SK-N-SH treated with all-trans-retinoic acid at 6 μM for 48 hours (cell line): ENCODE results near the gene PSPN.

Experiments used
- ARNTL ChIP-seq: fragments of 450-650 bp; formaldehyde crosslinking; IDR thresholded peaks from 2 replicates; pipeline ENCODE4 v1.5.0; 2020; ENCODE audit warnings: low read depth, mild to moderate bottlenecking, moderate library complexity, borderline replicate concordance
- CREB5 ChIP-seq: fragments of 250-450 bp; sonication (Bioruptor Pico); IDR thresholded peaks from 2 replicates; pipeline ENCODE4 v1.5.1; 2020; ENCODE audit warnings: low read depth, mild to moderate bottlenecking, moderate library complexity
- CSDC2 ChIP-seq: fragments of 250-450 bp; sonication (Bioruptor Pico); IDR thresholded peaks from 2 replicates; pipeline ENCODE4 v1.5.0; 2020; ENCODE audit warnings: mild to moderate bottlenecking, moderate library complexity
- ISL1 ChIP-seq: fragments of 250-450 bp; sonication (Bioruptor Pico); IDR thresholded peaks from 2 replicates; pipeline ENCODE4 v2.1.2; 2022; ENCODE audit warnings: mild to moderate bottlenecking, moderate library complexity
- OSR1 ChIP-seq: fragments of 250-450 bp; sonication (Bioruptor Pico); IDR thresholded peaks from 2 replicates; pipeline ENCODE4 v1.8.0; 2022; ENCODE audit warnings: moderate library complexity, mild to moderate bottlenecking, inconsistent platforms
- PATZ1 ChIP-seq: fragments of 250-450 bp; sonication (Bioruptor Pico); IDR thresholded peaks from 2 replicates; pipeline ENCODE4 v1.8.0; 2020; ENCODE audit warnings: mild to moderate bottlenecking, moderate library complexity, borderline replicate concordance
- RARB ChIP-seq: fragments of 250-450 bp; sonication (Bioruptor Pico); IDR thresholded peaks from 2 replicates; pipeline ENCODE4 v1.8.0; 2021; ENCODE audit warnings: mild to moderate bottlenecking, moderate library complexity
- SNAI2 ChIP-seq: fragments of 250-450 bp; sonication (Bioruptor Pico); IDR thresholded peaks from 2 replicates; pipeline ENCODE4 v1.5.0; 2020; ENCODE audit warnings: mild to moderate bottlenecking, moderate library complexity
- TCF4 ChIP-seq: fragments of 250-450 bp; sonication (Bioruptor Pico); IDR thresholded peaks from 2 replicates; pipeline ENCODE4 v1.8.0; 2021; ENCODE audit warnings: mild to moderate bottlenecking, moderate library complexity, borderline replicate concordance
- TSHZ2 ChIP-seq: fragments of 250-450 bp; sonication (Bioruptor Pico); IDR thresholded peaks from 2 replicates; pipeline ENCODE4 v1.5.0; 2020; ENCODE audit warnings: mild to moderate bottlenecking, moderate library complexity
- ZC3H10 ChIP-seq: fragments of 250-450 bp; sonication (Bioruptor Pico); IDR thresholded peaks from 2 replicates; pipeline ENCODE4 v1.5.1; 2021; ENCODE audit warnings: mild to moderate bottlenecking, moderate library complexity
- ZFP3 ChIP-seq: fragments of 250-450 bp; sonication (Bioruptor Pico); IDR thresholded peaks from 2 replicates; pipeline ENCODE4 v1.5.0; 2020; ENCODE audit warnings: mild to moderate bottlenecking, moderate library complexity
- ZFP30 ChIP-seq: fragments of 450-650 bp; formaldehyde crosslinking; IDR thresholded peaks from 2 replicates; pipeline ENCODE4 v1.5.0; 2022; ENCODE audit warnings: mild to moderate bottlenecking, moderate library complexity
- ZNF8 ChIP-seq: fragments of 450-650 bp; formaldehyde crosslinking; IDR thresholded peaks from 2 replicates; pipeline ENCODE4 v1.5.0; 2020; ENCODE audit warnings: mild to moderate bottlenecking, moderate library complexity

GRCh38 chr19:6358003-6358402 lies 17.7 kb downstream of the PSPN start:
- TF ChIP-seq OSR1 (CRISPR knock-in tag) (no peak), CSDC2 (CRISPR knock-in tag) (no peak), ZC3H10 (no peak), ZFP30 (CRISPR knock-in tag) (no peak), PATZ1 (CRISPR knock-in tag) (no peak), SNAI2 (CRISPR knock-in tag) (no peak), ISL1 (no peak), ZNF8 (no peak), RARB (CRISPR knock-in tag) (no peak), TSHZ2 (CRISPR knock-in tag) (no peak), ZFP3 (CRISPR knock-in tag) (no peak), CREB5 (CRISPR knock-in tag) (no peak), TCF4 (CRISPR knock-in tag) (no peak), ARNTL (CRISPR knock-in tag) (no peak)
